ENCODE results near the gene MXRA8.

MXRA8 gene

GRCh38 chr1:1318777-1319645, 39.3 kb downstream of the MXRA8 start:
- TF ChIP-seq, protein P1, sequence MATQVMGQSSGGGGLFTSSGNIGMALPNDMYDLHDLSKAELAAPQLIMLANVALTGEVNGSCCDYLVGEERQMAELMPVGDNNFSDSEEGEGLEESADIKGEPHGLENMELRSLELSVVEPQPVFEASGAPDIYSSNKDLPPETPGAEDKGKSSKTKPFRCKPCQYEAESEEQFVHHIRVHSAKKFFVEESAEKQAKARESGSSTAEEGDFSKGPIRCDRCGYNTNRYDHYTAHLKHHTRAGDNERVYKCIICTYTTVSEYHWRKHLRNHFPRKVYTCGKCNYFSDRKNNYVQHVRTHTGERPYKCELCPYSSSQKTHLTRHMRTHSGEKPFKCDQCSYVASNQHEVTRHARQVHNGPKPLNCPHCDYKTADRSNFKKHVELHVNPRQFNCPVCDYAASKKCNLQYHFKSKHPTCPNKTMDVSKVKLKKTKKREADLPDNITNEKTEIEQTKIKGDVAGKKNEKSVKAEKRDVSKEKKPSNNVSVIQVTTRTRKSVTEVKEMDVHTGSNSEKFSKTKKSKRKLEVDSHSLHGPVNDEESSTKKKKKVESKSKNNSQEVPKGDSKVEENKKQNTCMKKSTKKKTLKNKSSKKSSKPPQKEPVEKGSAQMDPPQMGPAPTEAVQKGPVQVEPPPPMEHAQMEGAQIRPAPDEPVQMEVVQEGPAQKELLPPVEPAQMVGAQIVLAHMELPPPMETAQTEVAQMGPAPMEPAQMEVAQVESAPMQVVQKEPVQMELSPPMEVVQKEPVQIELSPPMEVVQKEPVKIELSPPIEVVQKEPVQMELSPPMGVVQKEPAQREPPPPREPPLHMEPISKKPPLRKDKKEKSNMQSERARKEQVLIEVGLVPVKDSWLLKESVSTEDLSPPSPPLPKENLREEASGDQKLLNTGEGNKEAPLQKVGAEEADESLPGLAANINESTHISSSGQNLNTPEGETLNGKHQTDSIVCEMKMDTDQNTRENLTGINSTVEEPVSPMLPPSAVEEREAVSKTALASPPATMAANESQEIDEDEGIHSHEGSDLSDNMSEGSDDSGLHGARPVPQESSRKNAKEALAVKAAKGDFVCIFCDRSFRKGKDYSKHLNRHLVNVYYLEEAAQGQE (IDR thresholded peaks at IDR 0.05; ENCODE audit: insufficient read depth in 1 of 2, low read depth in 2 of 2, low read length in 2 of 2) = no peak
- TF ChIP-seq TAF1 (IDR thresholded peaks at IDR 0.05; ENCODE audit: borderline replicate concordance, insufficient read depth, low read length) = no peak
- no peak for TF ChIP-seq SIN3A (IDR thresholded peaks at IDR 0.05; ENCODE audit: borderline replicate concordance, insufficient read depth, low read length)
- no peak for TF ChIP-seq POLR2AphosphoS5 (IDR thresholded peaks at IDR 0.05; ENCODE audit: low read depth, low read length)
- no peak for TF ChIP-seq FOXP2 (optimal IDR thresholded peaks at IDR 0.05; ENCODE audit: borderline replicate concordance, extremely low read depth, extremely low read length, insufficient read depth)

- TF ChIP-seq FOXP2 (optimal IDR thresholded peaks at IDR 0.05; ENCODE audit: borderline replicate concordance, extremely low read depth, extremely low read length, insufficient read depth) = no peak
- no peak for TF ChIP-seq TAF1 (IDR thresholded peaks at IDR 0.05; ENCODE audit: borderline replicate concordance, insufficient read depth, low read length)
- no peak for TF ChIP-seq POLR2AphosphoS5 (IDR thresholded peaks at IDR 0.05; ENCODE audit: low read depth, low read length)
- TF ChIP-seq, protein P1 (IDR thresholded peaks at IDR 0.05; ENCODE audit: insufficient read depth in 1 of 2, low read depth in 2 of 2, low read length in 2 of 2) = no peak
- TF ChIP-seq SIN3A (IDR thresholded peaks at IDR 0.05; ENCODE audit: borderline replicate concordance, insufficient read depth, low read length) = no peak
Measured at GRCh38 chr1:1318131-1318652, 40.2 kb downstream of the MXRA8 start.

- TF ChIP-seq FOXP2 (optimal IDR thresholded peaks at IDR 0.05; ENCODE audit: borderline replicate concordance, extremely low read depth, extremely low read length, insufficient read depth) (no peak), POLR2AphosphoS5 (IDR thresholded peaks at IDR 0.05; ENCODE audit: low read depth, low read length) (no peak)
Measured at GRCh38 chr1:1317420-1317819, 40.9 kb downstream of the MXRA8 start.

DNA sequence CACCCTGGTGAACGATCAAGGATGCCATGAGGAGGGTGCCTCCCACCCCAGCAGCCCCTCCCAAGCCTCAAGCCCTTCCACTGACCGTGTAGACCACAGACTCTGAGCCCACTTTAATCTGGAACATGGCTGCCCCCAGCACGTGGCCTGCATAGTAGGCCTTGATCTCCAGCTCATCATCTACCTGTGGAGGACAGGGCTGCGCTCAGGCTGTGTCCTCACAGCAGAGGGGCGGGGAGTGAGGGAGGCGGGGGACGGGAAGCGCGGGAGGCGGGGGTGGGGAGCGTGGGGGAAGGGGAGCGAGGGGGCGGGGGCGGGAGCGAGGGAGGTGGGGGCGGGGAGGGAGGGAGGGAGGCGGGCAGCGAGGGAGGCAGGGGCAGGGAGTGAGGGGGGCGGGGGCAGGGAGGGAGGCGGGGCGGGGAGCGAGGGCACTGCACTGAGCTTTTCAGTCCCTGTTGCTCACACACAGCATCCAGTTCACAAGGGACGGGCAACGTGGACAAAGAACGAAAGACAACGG, 42.9 kb downstream of the MXRA8 start:
- TF ChIP-seq, protein P1 (IDR thresholded peaks at IDR 0.05; ENCODE audit: insufficient read depth in 1 of 2, low read depth in 2 of 2, low read length in 2 of 2) = no peak
- TF ChIP-seq FOXP2 (optimal IDR thresholded peaks at IDR 0.05; ENCODE audit: borderline replicate concordance, extremely low read depth, extremely low read length, insufficient read depth) = no peak
- TF ChIP-seq POLR2AphosphoS5 (IDR thresholded peaks at IDR 0.05; ENCODE audit: low read depth, low read length) = no peak
- TF ChIP-seq SIN3A (IDR thresholded peaks at IDR 0.05; ENCODE audit: borderline replicate concordance, insufficient read depth, low read length) = no peak
- TF ChIP-seq TAF1 (IDR thresholded peaks at IDR 0.05; ENCODE audit: borderline replicate concordance, insufficient read depth, low read length) = no peak

GRCh38 chr1:1314678-1315335, 43.5 kb downstream of the MXRA8 start:
- no peak for TF ChIP-seq TAF1 (IDR thresholded peaks at IDR 0.05; ENCODE audit: borderline replicate concordance, insufficient read depth, low read length)
- no peak for TF ChIP-seq SIN3A (IDR thresholded peaks at IDR 0.05; ENCODE audit: borderline replicate concordance, insufficient read depth, low read length)
- TF ChIP-seq, protein P1 (IDR thresholded peaks at IDR 0.05; ENCODE audit: insufficient read depth in 1 of 2, low read depth in 2 of 2, low read length in 2 of 2) = no peak
- no peak for TF ChIP-seq FOXP2 (optimal IDR thresholded peaks at IDR 0.05; ENCODE audit: borderline replicate concordance, extremely low read depth, extremely low read length, insufficient read depth)
- no peak for TF ChIP-seq POLR2AphosphoS5 (IDR thresholded peaks at IDR 0.05; ENCODE audit: low read depth, low read length)
